GM06990 (cell line): Measurements from ENCODE around the gene TRIP11.

Experiments
- DNase-seq: peaks from one replicate; pipeline ENCODE4 v3.0.0-alpha.2; 2011; ENCODE audit not compliant: insufficient read length; ENCODE audit errors: extremely low read depth
- H3K27me3 ChIP-seq: replicated peaks from 2 replicates; pipeline ENCODE4 v1.6.0; 2011; ENCODE audit warnings: low read length; ENCODE audit not compliant: control insufficient read depth, insufficient read depth
- H3K36me3 ChIP-seq: 2 replicates; pipeline ENCODE4 v1.5.1; 2011; ENCODE audit warnings: low read length; ENCODE audit not compliant: control insufficient read depth, insufficient read depth
- H3K4me3 ChIP-seq: replicated peaks from 2 replicates; pipeline ENCODE4 v1.5.1; 2011; ENCODE audit warnings: low read depth, mild to moderate bottlenecking, control low read depth, low read length
- CTCF ChIP-seq: IDR thresholded peaks from 2 replicates; pipeline ENCODE4 v1.5.1; 2011; ENCODE audit warnings: low read length, control low read depth, mild to moderate bottlenecking, inconsistent platforms; ENCODE audit not compliant: insufficient read depth, poor library complexity, severe bottlenecking

TRIP11 gene

GRCh38 chr14:92014040-92014439, 25.8 kb downstream of the TRIP11 start:
- no peak for DNase-seq
- Histone ChIP-seq H3K36me3 (peaks cover 12% of the 10 kb centered on the region), H3K4me3 (no peak overlapping the region), H3K27me3 (no peaks in the 10 kb centered on the region)
- TF ChIP-seq CTCF = no peak

DNA sequence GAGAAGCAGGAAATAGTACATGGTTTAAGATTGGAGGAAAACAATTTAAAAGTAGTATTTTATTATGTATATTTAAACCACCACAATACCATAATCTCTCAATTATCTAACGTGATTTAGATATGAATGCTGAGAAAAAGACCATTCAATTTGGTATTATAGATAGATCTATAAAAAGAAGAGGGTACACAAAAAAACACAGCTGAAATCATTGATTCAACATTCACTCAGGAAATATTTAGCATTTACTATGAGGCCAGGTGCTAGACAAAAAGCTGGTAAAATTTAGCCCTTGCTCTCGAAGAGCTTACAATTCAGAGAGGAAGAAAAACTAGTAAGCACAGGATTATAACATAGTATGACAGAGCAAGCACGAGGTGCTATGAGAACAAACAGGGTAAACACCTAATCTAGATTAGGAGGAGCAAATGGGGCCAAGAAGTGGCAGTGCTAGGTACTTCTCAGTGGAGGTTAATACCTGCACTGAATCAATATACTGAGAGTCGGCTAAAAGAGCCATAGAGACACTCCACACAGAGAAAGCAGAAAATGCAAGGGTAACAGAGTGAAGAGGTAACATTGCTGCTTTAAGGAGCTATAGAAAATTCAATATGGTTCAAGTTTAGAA, 27.6 kb downstream of the TRIP11 start:
- H3K36me3 ChIP-seq = peaks cover 13% of the 10 kb centered on the region
- no peak for TF ChIP-seq CTCF
- DNase-seq = no peak
- H3K4me3 ChIP-seq = no peak overlapping the region
- H3K27me3 ChIP-seq = no peaks in the 10 kb centered on the region

DNA sequence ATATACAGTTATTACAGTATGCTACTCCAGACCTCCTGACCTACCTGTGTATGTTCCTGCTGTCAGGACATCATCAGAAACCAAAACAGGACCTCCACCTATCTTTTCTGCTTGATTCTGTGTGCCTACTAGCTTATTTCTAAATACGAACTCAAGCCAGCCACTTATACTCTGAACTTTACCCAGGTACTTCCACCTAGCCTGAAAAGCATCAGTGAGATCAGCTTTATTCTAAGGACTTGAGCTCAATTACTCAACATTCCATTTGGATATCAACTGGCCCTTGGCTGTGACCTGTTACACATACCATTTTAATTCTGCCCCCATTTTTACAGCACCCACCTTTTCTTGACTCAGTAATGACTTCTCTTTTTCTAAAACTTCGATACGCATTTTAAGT, 29.2 kb downstream of the TRIP11 start:
- TF ChIP-seq CTCF = no peak
- no peak for DNase-seq
- Histone ChIP-seq H3K4me3 (no peak overlapping the region), H3K36me3 (peaks cover 8% of the 10 kb centered on the region), H3K27me3 (no peaks in the 10 kb centered on the region)

DNA sequence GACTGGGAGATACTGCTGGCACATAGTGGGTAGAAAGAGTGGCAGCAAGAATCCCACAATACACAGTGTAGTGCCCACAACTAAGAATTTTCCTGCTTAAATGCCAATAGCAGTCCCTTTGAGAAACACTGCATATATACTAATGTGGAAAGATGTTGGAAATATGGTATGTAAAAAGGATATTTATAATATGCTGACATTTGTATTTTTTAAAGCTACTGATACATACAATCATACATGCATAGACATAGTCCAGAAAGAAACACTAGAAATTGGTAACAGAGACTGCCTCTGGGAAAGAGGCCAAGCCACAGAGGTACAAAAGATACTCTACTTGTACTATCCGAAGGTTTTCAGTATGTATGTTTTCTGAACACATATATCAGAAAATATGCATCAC, 30.3 kb downstream of the TRIP11 start:
- Histone ChIP-seq H3K36me3 (peaks cover 8% of the 10 kb centered on the region), H3K4me3 (no peak overlapping the region), H3K27me3 (no peaks in the 10 kb centered on the region)
- no peak for DNase-seq
- no peak for TF ChIP-seq CTCF

DNA sequence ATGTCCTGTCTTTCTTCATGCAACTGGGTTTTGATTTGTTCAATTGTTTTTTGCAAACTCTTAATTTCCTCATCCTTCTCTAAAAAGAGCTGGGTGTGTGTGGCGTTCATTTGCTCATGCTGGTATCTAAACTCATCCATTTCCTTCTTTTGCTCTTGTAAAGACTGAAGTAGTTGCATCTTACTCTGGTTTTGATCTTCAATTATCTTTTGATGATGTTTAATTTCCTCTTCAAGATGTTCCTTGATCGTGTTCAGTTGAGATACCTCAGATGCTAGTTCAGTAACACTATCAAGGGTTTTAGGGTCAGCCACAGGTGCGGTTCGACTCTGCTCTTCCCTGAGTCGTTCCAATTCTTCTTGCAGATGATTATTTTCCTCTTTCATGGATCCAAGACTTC, 34.8 kb downstream of the TRIP11 start:
- H3K36me3 ChIP-seq = peaks cover 3% of the 10 kb centered on the region
- no peak for TF ChIP-seq CTCF
- no peaks in the 10 kb centered on the region for H3K27me3 ChIP-seq
- DNase-seq = no peak
- H3K4me3 ChIP-seq = no peak overlapping the region

DNA sequence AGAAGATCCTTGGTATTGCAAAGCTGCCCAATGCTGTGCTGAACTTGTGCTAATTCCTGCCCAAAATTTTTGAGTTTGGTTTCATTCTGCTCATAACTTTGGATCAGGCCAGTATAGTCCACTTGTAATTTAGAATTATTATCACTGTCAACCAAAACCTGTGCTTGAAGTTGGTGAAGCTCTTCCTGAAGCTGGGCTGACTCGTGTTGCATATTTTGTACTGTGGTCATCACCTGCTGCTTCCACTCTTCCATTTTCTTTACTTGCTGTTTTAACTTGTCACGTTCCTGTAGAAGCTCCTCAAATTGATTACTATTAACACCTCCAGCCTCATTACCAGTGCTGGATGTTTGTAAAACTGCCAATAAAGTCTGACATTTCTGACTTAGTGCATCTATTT, 35.8 kb downstream of the TRIP11 start:
- TF ChIP-seq CTCF = no peak
- H3K27me3 ChIP-seq = no peaks in the 10 kb centered on the region
- peaks cover 3% of the 10 kb centered on the region for H3K36me3 ChIP-seq
- no peak for DNase-seq
- no peak overlapping the region for H3K4me3 ChIP-seq
